Prostate gland (tissue), 2 donors: Measurements from ENCODE around the gene POU3F3.

Experiments used
- POLR2A ChIP-seq: fragments of 450-650 bp; IDR thresholded peaks from one replicate; pipeline ENCODE4 v1.6.1; 2016; ENCODE audit warnings: antibody characterized with exemption, mild to moderate bottlenecking
- POLR2AphosphoS5 ChIP-seq: sonication (generic); formaldehyde crosslinking; IDR thresholded peaks from one replicate; pipeline ENCODE4 v1.6.1; 2017; ENCODE audit warnings: antibody characterized with exemption
- TF ChIP-seq, protein P1 (sequence below), 4 experiments: fragments of 200-600 bp in 2 of 4; fragments of 450-650 bp in 2 of 4; sonication (generic) in 2 of 4; IDR thresholded peaks; 1 replicate in 3 of 4; 2 replicates in 1 of 4; pipeline ENCODE4 v1.5.1; 2016 to 2019; ENCODE audit warnings: antibody characterized with exemption in 4 of 4, mild to moderate bottlenecking in 2 of 4, moderate library complexity in 2 of 4

DNA sequence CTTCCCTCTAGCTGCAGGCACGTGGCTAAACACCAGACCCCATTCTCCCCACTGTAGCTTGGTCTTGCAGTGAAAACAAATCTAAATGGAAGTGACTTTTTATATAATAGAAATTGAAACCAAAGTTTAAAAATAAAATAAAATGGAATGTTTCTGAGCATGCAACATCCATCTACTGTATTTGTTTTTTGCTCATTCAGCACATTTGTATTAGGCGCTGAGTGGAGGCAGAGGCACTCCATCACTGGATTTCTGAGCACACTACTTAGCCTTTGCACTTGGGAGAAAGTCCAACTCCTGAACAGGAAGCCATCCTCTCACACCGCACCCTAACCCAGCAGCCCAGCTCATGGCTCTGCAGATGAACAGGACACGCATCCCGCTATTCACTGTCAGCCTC is 37.8 kb upstream of the POU3F3 start:
- TF ChIP-seq, protein P1, sequence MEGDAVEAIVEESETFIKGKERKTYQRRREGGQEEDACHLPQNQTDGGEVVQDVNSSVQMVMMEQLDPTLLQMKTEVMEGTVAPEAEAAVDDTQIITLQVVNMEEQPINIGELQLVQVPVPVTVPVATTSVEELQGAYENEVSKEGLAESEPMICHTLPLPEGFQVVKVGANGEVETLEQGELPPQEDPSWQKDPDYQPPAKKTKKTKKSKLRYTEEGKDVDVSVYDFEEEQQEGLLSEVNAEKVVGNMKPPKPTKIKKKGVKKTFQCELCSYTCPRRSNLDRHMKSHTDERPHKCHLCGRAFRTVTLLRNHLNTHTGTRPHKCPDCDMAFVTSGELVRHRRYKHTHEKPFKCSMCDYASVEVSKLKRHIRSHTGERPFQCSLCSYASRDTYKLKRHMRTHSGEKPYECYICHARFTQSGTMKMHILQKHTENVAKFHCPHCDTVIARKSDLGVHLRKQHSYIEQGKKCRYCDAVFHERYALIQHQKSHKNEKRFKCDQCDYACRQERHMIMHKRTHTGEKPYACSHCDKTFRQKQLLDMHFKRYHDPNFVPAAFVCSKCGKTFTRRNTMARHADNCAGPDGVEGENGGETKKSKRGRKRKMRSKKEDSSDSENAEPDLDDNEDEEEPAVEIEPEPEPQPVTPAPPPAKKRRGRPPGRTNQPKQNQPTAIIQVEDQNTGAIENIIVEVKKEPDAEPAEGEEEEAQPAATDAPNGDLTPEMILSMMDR (IDR thresholded peaks at IDR 0.05), result no peak
- TF ChIP-seq POLR2AphosphoS5 (no peak), POLR2A (no peak)
